Activated naive CD4-positive, alpha-beta T cell treated with Interleukin-2 at 50 U/mL for 16 hours (primary cell): ENCODE data around the gene B3GNT7.
"Not testable (repeated sequence)": the region's sequence is repeated elsewhere in the genome, so short reads cannot be mapped to it uniquely, and the experiment has no call there.

Experiments used
- DNase-seq: peaks from one replicate; pipeline ENCODE4 v3.0.0-alpha.2; 2020

The B3GNT7 gene

GRCh38 chr2:231386446-231386845 lies 9.1 kb upstream of the B3GNT7 start:
- DNase-seq: no peak

GRCh38 chr2:231387904-231388724 lies 7.4 kb upstream of the B3GNT7 start:
- DNase-seq: no peak

GRCh38 chr2:231388725-231389346 lies 6.7 kb upstream of the B3GNT7 start:
- DNase-seq: no peak

DNA sequence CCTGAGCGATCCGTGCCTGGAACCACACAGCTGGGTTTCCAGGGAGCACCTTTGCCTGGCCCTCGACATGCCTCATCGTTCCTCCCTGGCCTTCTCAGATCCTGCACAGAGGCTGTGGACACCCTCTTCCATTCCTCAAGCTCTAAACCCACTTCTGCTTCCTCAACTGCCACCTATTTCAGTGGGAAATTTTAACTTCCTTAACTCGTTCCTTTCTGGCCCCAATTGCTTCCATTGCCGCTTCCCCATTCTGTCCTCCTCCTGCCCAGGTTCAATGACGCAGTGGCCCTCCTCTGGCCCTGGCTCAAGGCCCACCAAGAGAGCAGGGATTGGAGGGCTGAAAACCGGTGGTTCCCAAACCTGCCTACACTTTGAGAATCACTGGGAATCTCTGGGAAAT lies 4.8 kb upstream of the B3GNT7 start:
- no peak for DNase-seq

DNA sequence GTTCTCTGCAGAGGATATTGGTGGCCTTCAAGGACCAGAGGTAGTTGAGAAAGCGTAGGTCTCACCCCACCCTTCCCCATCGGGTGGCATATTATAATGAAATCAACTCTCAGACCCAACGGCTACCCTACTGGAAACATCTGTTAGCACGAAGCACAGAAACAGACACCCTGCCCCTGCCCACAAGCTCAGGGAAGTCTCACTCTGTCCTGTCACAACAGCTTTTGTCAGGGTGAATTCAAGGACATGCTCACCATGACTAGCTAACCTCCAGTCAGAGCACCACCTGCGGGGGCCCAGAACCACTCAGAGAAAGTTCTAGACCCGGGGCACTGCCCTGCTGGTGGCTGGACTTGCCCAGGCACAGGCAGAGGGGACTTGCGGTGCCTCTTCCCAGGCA lies 3.5 kb upstream of the B3GNT7 start:
- DNase-seq: no peak

GRCh38 chr2:231392431-231393148 lies 2.9 kb upstream of the B3GNT7 start:
- no peak for DNase-seq

DNA sequence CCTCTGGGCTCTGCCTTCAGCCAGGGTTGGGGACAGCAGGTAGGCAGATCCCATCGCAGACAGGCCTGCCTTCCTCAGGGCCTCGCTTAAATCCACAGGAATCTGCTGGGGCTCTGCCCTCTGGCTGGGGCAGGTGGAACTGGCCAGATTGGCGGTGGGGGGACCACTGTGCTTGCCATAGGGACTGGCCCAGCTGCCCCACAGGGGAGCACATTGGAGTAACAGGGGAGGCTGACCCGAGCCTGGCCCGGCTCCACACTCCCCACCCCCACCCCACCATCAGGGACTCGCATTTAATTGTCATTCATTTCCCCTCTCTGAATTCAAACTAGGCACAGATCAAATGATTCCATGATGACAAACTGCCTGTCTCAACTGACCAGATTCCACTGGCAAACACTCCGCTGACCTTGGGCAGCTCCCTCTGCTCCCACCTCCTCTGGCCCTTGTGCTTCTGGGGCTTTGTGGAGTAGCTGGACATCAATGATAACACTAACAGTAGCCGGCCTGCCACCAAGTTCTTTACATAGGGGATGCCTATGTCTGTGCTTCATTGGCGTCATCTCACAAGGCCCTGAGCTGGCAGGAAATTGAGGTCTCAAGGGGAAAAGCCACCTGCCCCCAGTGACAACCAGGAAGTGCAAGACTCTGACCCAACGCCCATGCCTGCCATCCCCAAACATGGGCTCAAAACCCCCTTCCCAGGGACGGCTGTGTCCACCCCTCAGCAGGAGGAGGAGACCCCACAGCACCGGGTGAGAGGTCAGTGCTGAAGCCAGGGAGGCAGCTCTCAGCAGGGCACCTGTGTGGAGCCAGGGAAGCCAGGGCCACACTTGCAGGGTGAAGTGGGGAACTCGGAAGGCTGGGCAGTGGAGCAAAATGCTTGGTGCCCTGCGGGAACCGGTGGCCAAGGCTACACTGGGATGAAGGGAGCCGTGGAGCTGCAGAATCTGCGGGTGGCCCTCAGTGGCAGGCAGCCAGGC lies 2.1 kb upstream of the B3GNT7 start:
- DNase-seq: no peak

GRCh38 chr2:231394211-231395141 lies 1.0 kb upstream of the B3GNT7 start:
- no peak for DNase-seq

GRCh38 chr2:231396058-231396821 lies 730 bp downstream of the B3GNT7 start:
- DNase-seq: no peak

- DNase-seq: peak; percentile 47
Observed at GRCh38 chr2:231397011-231397927, 1.8 kb downstream of the B3GNT7 start.

- DNase-seq: no peak
Observed at GRCh38 chr2:231397928-231398294, 2.4 kb downstream of the B3GNT7 start.

DNA sequence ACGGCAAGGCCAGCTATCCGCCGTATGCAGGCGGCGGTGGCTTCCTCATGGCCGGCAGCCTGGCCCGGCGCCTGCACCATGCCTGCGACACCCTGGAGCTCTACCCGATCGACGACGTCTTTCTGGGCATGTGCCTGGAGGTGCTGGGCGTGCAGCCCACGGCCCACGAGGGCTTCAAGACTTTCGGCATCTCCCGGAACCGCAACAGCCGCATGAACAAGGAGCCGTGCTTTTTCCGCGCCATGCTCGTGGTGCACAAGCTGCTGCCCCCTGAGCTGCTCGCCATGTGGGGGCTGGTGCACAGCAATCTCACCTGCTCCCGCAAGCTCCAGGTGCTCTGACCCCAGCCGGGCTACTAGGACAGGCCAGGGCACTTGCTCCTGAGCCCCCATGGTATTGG lies 3.1 kb downstream of the B3GNT7 start:
- no peak for DNase-seq

DNA sequence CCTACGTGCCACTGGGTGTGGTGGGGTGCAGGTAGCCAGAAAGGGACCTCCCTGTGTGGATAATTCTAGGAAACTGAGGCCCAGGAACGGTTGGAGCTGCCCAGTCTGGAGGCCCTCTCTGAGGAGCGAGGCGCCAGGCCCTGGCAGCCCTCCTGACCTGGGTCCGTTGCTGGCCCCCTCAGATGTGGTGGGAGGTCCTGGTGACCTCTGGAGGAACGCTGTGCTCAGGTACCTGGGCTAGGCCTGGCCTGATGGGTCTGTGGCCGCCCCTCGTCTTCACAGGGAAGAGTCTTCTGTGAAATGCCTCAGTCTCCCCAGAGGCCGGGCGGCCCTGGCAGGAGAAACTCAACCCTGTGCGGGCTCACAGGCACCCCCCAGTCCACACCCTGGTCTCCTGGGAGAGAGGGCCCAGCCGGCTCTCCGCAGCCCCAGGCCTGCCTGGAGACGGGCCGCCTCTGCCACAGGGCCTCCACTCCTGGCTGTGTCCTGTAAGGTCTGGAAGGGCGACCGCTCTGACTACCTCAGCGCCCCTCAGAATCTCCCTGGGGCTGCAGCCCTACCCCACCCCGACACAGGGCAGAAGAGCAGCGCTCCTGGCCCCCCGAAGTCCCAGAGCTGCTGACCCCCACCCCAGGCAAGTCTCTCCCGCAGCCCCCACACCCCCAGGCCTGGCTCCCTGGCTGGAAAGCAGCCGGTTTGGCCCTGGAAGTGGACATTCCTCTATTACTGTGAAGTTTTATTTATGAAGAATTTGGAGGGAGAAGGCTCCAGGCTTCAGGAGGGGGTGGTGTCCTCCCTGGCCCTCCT lies 3.7 kb downstream of the B3GNT7 start:
- no peak for DNase-seq

- DNase-seq: no peak
Observed at GRCh38 chr2:231399853-231400680, 4.6 kb downstream of the B3GNT7 start.

DNA sequence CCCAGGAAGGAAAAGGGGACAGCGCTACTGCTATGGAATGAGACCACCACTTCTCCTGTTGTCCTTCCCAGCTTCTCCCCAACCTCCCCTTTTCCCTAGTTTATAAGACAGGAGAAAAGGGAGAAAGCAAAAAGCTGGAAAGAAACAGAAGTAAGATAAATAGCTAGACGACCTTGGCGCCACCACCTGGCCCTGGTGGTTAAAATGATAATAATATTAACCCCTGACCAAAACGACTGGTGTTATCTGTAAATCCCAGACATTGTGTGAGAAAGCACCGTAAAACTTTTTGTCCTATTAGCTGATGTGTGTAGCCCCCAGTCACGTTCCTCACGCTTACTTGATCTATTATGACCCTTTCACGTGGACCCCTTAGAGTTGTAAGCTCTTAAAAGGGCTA lies 5.2 kb downstream of the B3GNT7 start:
- not testable (repeated sequence) for DNase-seq

GRCh38 chr2:231401101-231401500 lies 5.6 kb downstream of the B3GNT7 start:
- DNase-seq: not testable (repeated sequence)

GRCh38 chr2:231403421-231404182 lies 8.1 kb downstream of the B3GNT7 start:
- not testable (repeated sequence) for DNase-seq
